ACHN (cell line): ENCODE measurements around the gene MED4.
"Not testable (repeated sequence)": the region's sequence is repeated elsewhere in the genome, so short reads cannot be mapped to it uniquely, and the experiment has no call there.

Experiments used
- DNase-seq: peaks from one replicate; pipeline ENCODE4 v3.0.0-alpha.2; 2015
- in situ Hi-C: cut with HindIII; loops from 2 replicates; pipeline ENCODE4 v1.10.0; 2017; ENCODE audit warnings: low sequenced_read_pairs, low pct_ligation_motif_present, low pct_unique_long_range_greater_than_20kb

Gene MED4

GRCh38 chr13:48108106-48108505, 13.2 kb upstream of the MED4 start:
- in situ Hi-C loops = no loop called here
- no peak for DNase-seq

- DNase-seq = no peak
- in situ Hi-C loops = no loop called here
Measured at GRCh38 chr13:48097793-48098192, 2.9 kb upstream of the MED4 start.

GRCh38 chr13:48096670-48097069, 1.8 kb upstream of the MED4 start:
- DNase-seq = peak; percentile 61
- in situ Hi-C loops = no loop called here

DNA sequence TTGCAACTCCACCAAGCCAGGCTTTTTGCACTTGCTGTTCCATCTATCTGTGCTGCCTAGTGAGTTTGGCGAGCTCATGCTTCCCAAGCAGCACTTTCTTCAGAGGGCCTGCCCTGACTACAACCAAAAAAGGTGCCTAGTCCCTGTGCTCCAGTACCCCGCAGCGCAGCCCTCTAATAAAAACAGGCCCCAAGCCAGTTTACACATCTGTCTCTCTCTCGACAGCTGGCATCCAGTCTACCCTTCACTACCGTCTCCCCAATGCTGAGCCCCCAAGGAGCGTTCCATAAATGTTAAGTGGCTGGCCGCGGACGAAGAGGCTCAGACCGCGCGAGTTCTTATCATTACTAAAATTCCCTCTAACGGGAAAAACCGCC, 512 bp downstream of the MED4 start:
- DNase-seq = peak; percentile 5

GRCh38 chr13:48093588-48093987, 1.3 kb downstream of the MED4 start:
- in situ Hi-C loops = no loop called here
- DNase-seq = no peak

More for the DNA sequence above, 512 bp downstream of the MED4 start:
- in situ Hi-C loops = no loop called here

DNA sequence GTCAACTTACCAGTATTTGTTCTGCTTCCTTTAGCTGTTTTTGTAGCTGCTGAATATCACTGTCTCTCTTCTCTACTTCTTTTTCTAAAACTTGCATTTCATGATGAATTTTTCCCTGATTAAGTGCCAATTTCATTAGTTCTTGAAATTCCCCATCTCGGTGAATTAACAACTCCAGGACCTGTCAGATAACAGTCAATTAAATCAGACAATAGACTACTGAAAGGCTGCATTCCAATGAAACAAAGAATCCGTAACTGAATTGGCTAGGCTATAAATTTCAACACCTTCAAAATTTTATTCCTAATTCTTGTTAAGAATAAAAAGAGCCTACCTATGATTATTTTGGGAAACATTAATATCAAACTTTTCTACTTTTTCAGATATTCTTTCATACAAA, 8.6 kb downstream of the MED4 start:
- in situ Hi-C loops = no loop called here
- no peak for DNase-seq

DNA sequence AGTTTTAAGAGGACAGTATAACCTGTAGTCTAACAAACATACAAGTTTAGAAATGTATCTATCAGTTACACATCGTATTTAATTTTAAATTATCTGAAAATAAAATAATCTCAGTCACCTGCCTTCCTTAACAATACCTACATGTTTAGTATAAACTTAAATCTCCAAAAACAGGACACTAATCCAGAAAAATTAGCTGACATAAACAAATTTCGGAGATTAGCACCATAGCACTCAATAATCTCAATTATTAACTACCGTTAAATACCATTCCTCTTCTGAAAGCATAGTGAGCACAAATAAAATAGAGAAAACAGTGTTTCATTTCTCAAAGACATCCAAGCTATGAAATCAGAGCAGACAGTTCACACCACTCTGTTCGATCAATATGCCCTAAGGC, 13.2 kb downstream of the MED4 start:
- DNase-seq = no peak
- in situ Hi-C loops = no loop called here

GRCh38 chr13:48078251-48078656, 16.6 kb downstream of the MED4 start:
- peak; percentile 48 for DNase-seq
- in situ Hi-C loops = no loop called here

DNA sequence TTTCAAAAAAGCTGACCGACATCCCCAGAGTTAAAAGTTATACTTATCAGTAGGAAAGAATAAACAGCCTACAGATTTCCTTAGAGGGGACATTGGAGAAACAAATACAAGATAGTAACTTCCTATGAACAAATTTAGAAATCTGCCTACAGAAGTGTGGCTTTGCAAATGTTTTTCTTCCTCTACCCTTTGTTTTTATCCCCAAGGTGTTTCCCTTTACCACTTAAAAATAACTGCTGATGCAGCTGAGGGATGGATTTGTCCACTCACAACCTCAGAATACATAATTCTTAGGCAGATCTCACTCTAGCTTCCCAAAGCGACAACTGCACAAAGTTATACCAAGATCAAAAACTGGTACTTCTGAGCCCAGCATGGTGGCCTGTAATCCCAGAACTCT, 20.9 kb downstream of the MED4 start:
- in situ Hi-C loops = no loop called here
- no peak for DNase-seq

- in situ Hi-C loops = no loop called here
- DNase-seq = no peak
Measured at GRCh38 chr13:48072787-48073186, 22.1 kb downstream of the MED4 start.

DNA sequence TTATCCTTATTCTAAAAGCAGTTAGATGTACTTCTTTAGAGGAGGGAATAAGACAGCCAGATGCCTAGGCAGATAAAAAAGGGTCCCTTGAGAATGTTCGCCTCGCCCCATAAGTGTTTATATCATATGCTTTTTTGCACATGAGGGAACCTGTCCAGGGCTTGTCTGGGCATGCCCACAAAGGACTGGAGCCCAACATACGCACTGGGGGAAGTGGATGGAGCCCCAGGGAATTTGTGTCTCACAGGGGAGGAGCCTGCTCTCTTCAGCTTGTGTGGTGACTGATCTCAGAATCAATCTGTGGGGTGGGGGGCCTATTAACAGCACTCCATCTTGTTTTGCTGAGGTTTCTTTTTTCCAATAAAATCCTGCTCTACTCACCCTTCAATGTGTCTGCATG, 22.6 kb downstream of the MED4 start:
- in situ Hi-C loops = no loop called here
- no peak for DNase-seq

- no peak for DNase-seq
- in situ Hi-C loops = no loop called here
Measured at GRCh38 chr13:48070942-48071341, 24.0 kb downstream of the MED4 start.

DNA sequence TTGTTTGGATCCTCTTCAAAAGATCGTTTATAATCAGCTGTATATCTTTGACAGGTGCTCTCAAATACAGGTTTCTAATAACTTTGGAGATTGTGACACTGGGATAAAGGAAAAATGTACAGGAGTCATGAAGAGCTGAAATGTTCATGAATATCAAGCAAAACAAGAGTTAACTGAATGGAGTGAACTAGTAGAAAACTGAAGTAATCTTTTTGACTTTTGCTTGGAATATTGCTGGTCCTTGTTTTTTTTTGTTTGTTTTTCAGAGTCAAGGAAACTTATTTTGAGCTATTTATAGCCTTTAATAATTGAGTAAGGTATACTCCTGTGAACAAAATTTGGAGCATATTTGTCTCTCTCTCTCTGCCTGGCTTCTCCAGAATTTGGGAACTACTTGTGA, 25.3 kb downstream of the MED4 start:
- in situ Hi-C loops = no loop called here
- DNase-seq = no peak

DNA sequence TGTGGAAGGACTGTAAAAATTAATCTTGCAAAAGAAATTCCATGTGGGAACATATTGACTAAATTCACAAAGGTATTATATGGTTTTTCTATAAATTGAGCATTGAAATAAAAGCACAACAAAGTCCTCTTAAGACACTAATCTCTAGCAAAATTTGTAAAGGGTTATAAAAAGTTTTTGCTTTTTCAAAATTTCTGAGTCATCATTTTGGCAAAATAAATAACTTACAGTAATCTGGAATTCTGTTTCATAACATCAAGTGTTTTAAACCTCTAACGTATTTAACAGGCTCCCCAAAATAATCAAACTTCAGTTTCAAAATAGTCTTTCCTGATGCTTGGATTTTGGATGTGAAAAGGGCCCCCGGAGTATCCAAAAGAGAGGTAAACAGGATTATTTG, 26.0 kb downstream of the MED4 start:
- in situ Hi-C loops = no loop called here
- DNase-seq = no peak

DNA sequence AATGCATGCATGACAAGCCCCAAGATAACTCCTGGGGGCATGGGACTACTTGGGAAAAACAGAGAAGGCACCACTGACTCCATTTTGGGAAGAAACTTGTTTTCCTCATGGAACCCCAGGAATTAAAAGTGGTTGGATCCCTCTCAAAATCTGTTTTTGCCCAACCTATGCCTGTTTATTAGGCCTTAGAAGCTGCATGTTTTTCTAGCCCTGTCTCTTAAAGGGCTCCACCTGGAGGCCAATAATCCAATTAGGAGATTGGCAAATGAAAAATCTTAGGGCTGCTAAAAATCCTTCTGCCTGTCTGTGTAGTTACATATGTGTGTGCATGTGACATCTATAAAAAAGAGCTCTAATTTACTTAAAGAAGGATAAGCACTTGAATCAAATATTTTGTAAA, 26.9 kb downstream of the MED4 start:
- in situ Hi-C loops = no loop called here
- DNase-seq = no peak

GRCh38 chr13:48066310-48066989, 28.5 kb downstream of the MED4 start:
- DNase-seq = peak; percentile 33
- in situ Hi-C loops = no loop called here

DNA sequence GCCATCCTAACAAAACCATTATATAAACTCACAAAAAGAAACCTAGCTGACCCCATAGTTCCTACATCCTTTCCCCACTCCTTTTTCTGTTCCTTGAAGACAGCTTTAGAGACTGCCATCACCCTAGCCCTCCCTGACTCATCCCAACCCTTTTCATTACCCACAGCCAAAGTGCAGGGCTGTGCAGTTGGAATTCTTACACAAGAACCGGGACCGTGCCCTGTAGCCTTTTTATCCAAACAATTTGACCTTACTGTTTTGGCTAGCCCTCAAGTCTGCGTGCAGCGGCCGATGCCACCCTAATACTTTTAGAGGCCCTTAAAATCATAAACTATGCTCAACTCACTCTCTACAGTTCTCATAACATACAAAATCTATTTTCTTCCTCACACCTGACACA, 35.0 kb downstream of the MED4 start:
- in situ Hi-C loops, DNase-seq: not testable (repeated sequence)

DNA sequence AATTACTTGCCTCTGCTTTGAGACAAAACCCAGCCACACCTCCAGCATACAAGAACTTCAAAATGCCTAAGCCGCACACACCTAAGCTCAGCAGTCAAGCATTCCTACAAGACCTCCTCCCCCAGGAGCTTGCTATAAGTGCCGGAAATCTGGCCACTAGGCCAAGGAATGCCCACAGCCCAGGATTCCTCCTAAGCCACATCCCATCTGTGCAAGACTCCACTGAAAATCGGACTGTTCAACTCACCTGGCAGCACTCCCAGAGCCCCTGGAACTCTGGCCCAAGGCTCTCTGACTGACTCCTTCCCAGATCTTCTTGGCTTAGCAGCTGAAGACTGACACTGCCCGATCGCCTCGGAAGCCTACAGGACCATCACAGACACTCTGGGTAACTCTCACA, 36.4 kb downstream of the MED4 start:
- in situ Hi-C loops, DNase-seq: not testable (repeated sequence)

- in situ Hi-C loops = no loop called here
- DNase-seq = no peak
Measured at GRCh38 chr13:48055712-48056111, 39.2 kb downstream of the MED4 start.

DNA sequence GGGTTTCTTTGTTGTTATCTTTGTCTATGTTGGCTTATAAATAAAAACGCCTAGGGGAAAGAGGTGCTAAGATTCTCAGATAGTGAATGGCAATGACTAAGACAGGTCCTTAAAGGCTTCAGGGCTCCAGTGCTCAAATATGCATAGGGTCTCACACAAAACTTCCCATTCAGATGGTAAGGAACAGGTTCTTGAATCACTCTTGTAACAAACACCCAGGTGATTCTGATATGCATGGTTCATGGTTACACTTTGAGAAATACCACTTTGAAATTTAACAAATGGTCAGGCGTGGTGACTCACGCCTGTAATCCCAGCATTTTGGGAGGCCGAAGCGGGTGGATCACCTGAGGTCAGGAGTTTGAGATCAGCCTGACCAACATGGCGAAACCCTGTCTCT, 40.3 kb downstream of the MED4 start:
- no peak for DNase-seq
- in situ Hi-C loops = no loop called here

- no peak for DNase-seq
- in situ Hi-C loops = no loop called here
Measured at GRCh38 chr13:48050550-48050949, 44.4 kb downstream of the MED4 start.
